Prostate gland (tissue), 2 donors: Measurements from ENCODE around the gene PEX14.

Source experiments
- POLR2A ChIP-seq: fragments of 450-650 bp; IDR thresholded peaks from one replicate; pipeline ENCODE4 v1.6.1; 2016; ENCODE audit warnings: antibody characterized with exemption, mild to moderate bottlenecking
- POLR2AphosphoS5 ChIP-seq: sonication (generic); formaldehyde crosslinking; IDR thresholded peaks from one replicate; pipeline ENCODE4 v1.6.1; 2017; ENCODE audit warnings: antibody characterized with exemption
- TF ChIP-seq, protein P1 (sequence below), 4 experiments: fragments of 200-600 bp in 2 of 4; fragments of 450-650 bp in 2 of 4; sonication (generic) in 2 of 4; IDR thresholded peaks; 1 replicate in 3 of 4; 2 replicates in 1 of 4; pipeline ENCODE4 v1.5.1; 2016 to 2019; ENCODE audit warnings: antibody characterized with exemption in 4 of 4, mild to moderate bottlenecking in 2 of 4, moderate library complexity in 2 of 4

DNA sequence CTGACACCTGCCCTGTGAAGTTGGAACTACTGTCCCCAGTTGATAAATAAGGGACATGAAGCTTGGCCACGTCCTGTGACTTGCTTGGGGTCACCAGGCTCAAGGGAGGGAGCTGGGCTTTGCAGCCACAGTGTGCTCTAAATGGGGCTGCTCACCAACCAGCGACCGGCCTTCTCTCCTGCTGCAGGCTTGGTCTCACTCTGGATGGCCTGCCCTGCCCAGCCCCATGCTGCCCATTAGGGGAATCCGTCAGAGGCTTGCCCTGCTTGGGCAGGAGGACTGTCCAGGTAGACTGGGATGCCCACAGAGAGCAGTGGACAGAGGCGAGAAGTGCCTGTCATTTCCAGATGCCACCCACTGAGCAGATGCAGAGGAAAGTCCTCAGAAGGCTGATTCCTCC, 45.8 kb upstream of the PEX14 start:
- TF ChIP-seq, protein P1, sequence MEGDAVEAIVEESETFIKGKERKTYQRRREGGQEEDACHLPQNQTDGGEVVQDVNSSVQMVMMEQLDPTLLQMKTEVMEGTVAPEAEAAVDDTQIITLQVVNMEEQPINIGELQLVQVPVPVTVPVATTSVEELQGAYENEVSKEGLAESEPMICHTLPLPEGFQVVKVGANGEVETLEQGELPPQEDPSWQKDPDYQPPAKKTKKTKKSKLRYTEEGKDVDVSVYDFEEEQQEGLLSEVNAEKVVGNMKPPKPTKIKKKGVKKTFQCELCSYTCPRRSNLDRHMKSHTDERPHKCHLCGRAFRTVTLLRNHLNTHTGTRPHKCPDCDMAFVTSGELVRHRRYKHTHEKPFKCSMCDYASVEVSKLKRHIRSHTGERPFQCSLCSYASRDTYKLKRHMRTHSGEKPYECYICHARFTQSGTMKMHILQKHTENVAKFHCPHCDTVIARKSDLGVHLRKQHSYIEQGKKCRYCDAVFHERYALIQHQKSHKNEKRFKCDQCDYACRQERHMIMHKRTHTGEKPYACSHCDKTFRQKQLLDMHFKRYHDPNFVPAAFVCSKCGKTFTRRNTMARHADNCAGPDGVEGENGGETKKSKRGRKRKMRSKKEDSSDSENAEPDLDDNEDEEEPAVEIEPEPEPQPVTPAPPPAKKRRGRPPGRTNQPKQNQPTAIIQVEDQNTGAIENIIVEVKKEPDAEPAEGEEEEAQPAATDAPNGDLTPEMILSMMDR (IDR thresholded peaks at IDR 0.05), result no peak
- TF ChIP-seq POLR2A (no peak), POLR2AphosphoS5 (no peak)
